IMR-90 (cell line): ENCODE results near the gene STX19. TPM values are rescaled to one million over a fixed set of nuclear protein-coding genes. Genes with fewer than 3 reads are reported as not detected.

Experiments used
- ATAC-seq: fragments of 200-7000 bp; cut with Tn5 transposase; 2 replicates; pipeline ENCODE4 v1.9.1; 2020; ENCODE audit warnings: low read depth, mild to moderate bottlenecking, moderate library complexity
- BruUV-seq: library from RNA; stranded (reverse); fragments of 400-500 nt; replicated peaks from 2 replicates; lab custom pipeline; 2021; lab: Mats Ljungman, UMichigan
- CTCF ChIA-PET: fragments of 300-600 bp; formaldehyde crosslinking; extraction: SDS; loops from one replicate; lab custom pipeline; 2021; ENCODE audit warnings: antibody characterized with exemption; lab: Yijun Ruan, JAX
- POLR2A ChIA-PET: fragments of 300-600 bp; sonication (Branson Sonifier 250); formaldehyde crosslinking; loops from one replicate; lab custom pipeline; 2022; ENCODE audit warnings: antibody characterized with exemption; ENCODE audit not compliant: unreplicated experiment; lab: Charles Lee
- DNase-seq: peaks from one replicate; pipeline ENCODE4 v3.0.0; 2013
- H2AFZ ChIP-seq: replicated peaks from 2 replicates; pipeline ENCODE3; 2013; ENCODE audit warnings: low read length, mild to moderate bottlenecking; ENCODE audit not compliant: poor library complexity
- H2AK5ac ChIP-seq: 2 replicates; pipeline ENCODE4 v1.6.1; 2013; ENCODE audit warnings: low read depth, low read length, inconsistent platforms
- H2AK9ac ChIP-seq: replicated peaks from 2 replicates; pipeline ENCODE3; 2013; ENCODE audit warnings: mild to moderate bottlenecking, low read depth, low read length, moderate library complexity; ENCODE audit not compliant: poor library complexity
- H2BK120ac ChIP-seq: 2 replicates; pipeline ENCODE4 v1.6.1; 2013; ENCODE audit warnings: low read depth, low read length, inconsistent platforms
- H2BK15ac ChIP-seq: 3 replicates; pipeline ENCODE4 v1.6.1; 2013; ENCODE audit warnings: low read depth, low read length, inconsistent platforms
- H2BK20ac ChIP-seq: 2 replicates; pipeline ENCODE4 v1.6.1; 2013; ENCODE audit warnings: low read depth, mild to moderate bottlenecking, inconsistent platforms, low read length, moderate library complexity
- H2BK5ac ChIP-seq: 2 replicates; pipeline ENCODE4 v1.6.1; 2013; ENCODE audit warnings: mild to moderate bottlenecking, low read depth, low read length, inconsistent platforms; ENCODE audit not compliant: poor library complexity, severe bottlenecking
- H3K14ac ChIP-seq: replicated peaks from 2 replicates; pipeline ENCODE4 v1.6.1; 2013; ENCODE audit warnings: low read depth, low read length, inconsistent platforms
- H3K18ac ChIP-seq: 2 replicates; pipeline ENCODE4 v1.6.1; 2013; ENCODE audit warnings: low read depth, low read length, control low read depth
- H3K23ac ChIP-seq: 2 replicates; pipeline ENCODE4 v1.6.1; 2013; ENCODE audit warnings: low read depth, low read length, inconsistent platforms
- H3K27ac ChIP-seq: 2 replicates; pipeline ENCODE4 v1.5.1; 2013; ENCODE audit warnings: mild to moderate bottlenecking, control low read depth, low read length; ENCODE audit not compliant: insufficient read depth
- H3K27me3 ChIP-seq: 2 replicates; pipeline ENCODE4 v1.6.1; 2013; ENCODE audit warnings: low read length; ENCODE audit not compliant: control insufficient read depth, insufficient read depth
- H3K36me3 ChIP-seq: 2 replicates; pipeline ENCODE4 v1.6.1; 2013; ENCODE audit warnings: low read length, mixed read lengths; ENCODE audit not compliant: control insufficient read depth, insufficient read depth
- H3K4ac ChIP-seq: 2 replicates; pipeline ENCODE4 v1.6.1; 2013; ENCODE audit warnings: low read depth, low read length, inconsistent platforms
- H3K4me1 ChIP-seq: 2 replicates; pipeline ENCODE4 v1.6.1; 2013; ENCODE audit warnings: low read length, mixed read lengths; ENCODE audit not compliant: control insufficient read depth, insufficient read depth
- H3K4me2 ChIP-seq: 2 replicates; pipeline ENCODE4 v1.6.1; 2013; ENCODE audit warnings: low read depth, mild to moderate bottlenecking, control low read depth, low read length, moderate library complexity
- H3K4me3 ChIP-seq: 2 replicates; pipeline ENCODE4 v1.5.1; 2013; ENCODE audit warnings: low read depth, mild to moderate bottlenecking, control low read depth, low read length, moderate library complexity; ENCODE audit not compliant: insufficient read depth
- H3K56ac ChIP-seq: 2 replicates; pipeline ENCODE4 v1.6.1; 2013; ENCODE audit warnings: low read length, inconsistent platforms; ENCODE audit not compliant: insufficient read depth; ENCODE audit errors: extremely low read depth
- H3K79me1 ChIP-seq, 2 experiments: 2 replicates each; pipeline ENCODE4 v1.6.1; 2013; ENCODE audit warnings: low read length in 2 of 2, inconsistent platforms in 1 of 2, low read depth in 1 of 2
- H3K9ac ChIP-seq: 2 replicates; pipeline ENCODE4 v1.6.1; 2013; ENCODE audit warnings: low read depth, low read length, control low read depth
- H3K9me1 ChIP-seq: 2 replicates; pipeline ENCODE4 v1.6.1; 2013; ENCODE audit warnings: low read length, inconsistent platforms; ENCODE audit not compliant: insufficient read depth
- H3K9me3 ChIP-seq: 2 replicates; pipeline ENCODE4 v1.6.1; 2013; ENCODE audit warnings: low read length; ENCODE audit not compliant: control insufficient read depth, insufficient read depth
- H4K20me1 ChIP-seq: 2 replicates; pipeline ENCODE4 v1.6.1; 2013; ENCODE audit warnings: low read length, inconsistent platforms; ENCODE audit not compliant: insufficient read depth
- H4K5ac ChIP-seq: 2 replicates; pipeline ENCODE4 v1.6.1; 2013; ENCODE audit warnings: mild to moderate bottlenecking, low read depth, low read length, control low read depth
- H4K8ac ChIP-seq, 2 experiments: 2 replicates each; pipeline ENCODE4 v1.6.1; 2013; ENCODE audit warnings: low read depth in 2 of 2, low read length in 2 of 2, control low read depth in 1 of 2, inconsistent platforms in 1 of 2
- H4K91ac ChIP-seq: 2 replicates; pipeline ENCODE4 v1.6.1; 2013; ENCODE audit warnings: low read depth, low read length, inconsistent platforms; ENCODE audit not compliant: insufficient read depth
- BHLHE40 ChIP-seq: fragments of 150-350 bp; IDR thresholded peaks from 2 replicates; pipeline ENCODE4 v1.6.1; 2016; ENCODE audit warnings: mild to moderate bottlenecking, low read depth, low read length
- MAFK ChIP-seq: IDR thresholded peaks from 2 replicates; pipeline ENCODE4 v1.6.1; 2012; ENCODE audit warnings: low read depth, low read length, improper control_type of control experiment
- MAZ ChIP-seq: IDR thresholded peaks from 2 replicates; pipeline ENCODE4 v1.6.1; 2012; ENCODE audit warnings: low read depth, mild to moderate bottlenecking, low read length, improper control_type of control experiment, moderate library complexity, borderline replicate concordance
- POLR2A ChIP-seq: IDR thresholded peaks from 2 replicates; pipeline ENCODE4 v1.6.1; 2012; ENCODE audit warnings: mild to moderate bottlenecking, low read depth, low read length
- RCOR1 ChIP-seq: IDR thresholded peaks from 2 replicates; pipeline ENCODE4 v1.6.1; 2012; ENCODE audit warnings: mild to moderate bottlenecking, low read length, improper control_type of control experiment; ENCODE audit not compliant: insufficient replicate concordance
- SMC3 ChIP-seq: fragments of 150-350 bp; IDR thresholded peaks from 2 replicates; pipeline ENCODE4 v1.6.1; 2016; ENCODE audit warnings: low read depth, mild to moderate bottlenecking, antibody characterized with exemption, low read length, moderate library complexity
- WGBS, 2 experiments: methylation state at CpG; one replicate each; pipeline versions ENCODE4 v1.1.5 to v1.1.7; 2013; ENCODE audit warnings: missing lambda C conversion rate in 2 of 2; ENCODE audit not compliant: insufficient read length in 1 of 2; ENCODE audit errors: extremely low coverage in 2 of 2; 5-methylcytosine and 5-hydroxymethylcytosine counted together
- dilution Hi-C: fragments of 300-500 bp; cut with HindIII; formaldehyde crosslinking; loops from one replicate; pipeline ENCODE4 v1.14.3; 2018; ENCODE audit warnings: low sequenced_read_pairs; ENCODE audit not compliant: unreplicated experiment
- in situ Hi-C: fragments of 300-500 bp; cut with MboI; formaldehyde crosslinking; loops from 3 replicates; pipeline ENCODE4 v1.14.3; 2019; ENCODE audit warnings: low sequenced_read_pairs, inconsistent platforms, mixed read lengths
- intact Hi-C: fragments of 100-400 bp; cut with micrococcal nuclease; formaldehyde crosslinking; loops from 2 replicates; pipeline ENCODE4 v1.10.0; 2022
- polyA plus RNA-seq, 3 experiments: library from polyadenylated mRNA; depleted of rRNA; stranded (reverse); fragments of >200 nt; gene quantifications; 2 replicates each; pipeline ENCODE4 v1.2.3, GENCODE V29; 2012; ENCODE audit warnings: low replicate concordance in 1 of 3
- total RNA-seq: library from RNA; depleted of rRNA; stranded (reverse); fragments of >200 nt; gene quantifications from 2 replicates; pipeline ENCODE4 v1.2.3, GENCODE V29; 2012

The STX19 gene
- total and polyA plus RNA-seq, 2 of the 4 experiments (the other 2 are of a cell fraction): not detected

GRCh38 chr3:94026623-94027022, 1.8 kb downstream of the STX19 start:
- no peak for ATAC-seq
- POLR2A ChIA-PET: no interaction called here

More at GRCh38 chr3:94026623-94027022, 1.8 kb downstream of the STX19 start:
- Histone ChIP-seq H3K18ac (no peak overlapping the region), H4K91ac (no peak overlapping the region), H3K56ac (no peak overlapping the region), H2AK9ac (no peak overlapping the region), H2BK5ac (no peak overlapping the region), H2BK120ac (no peak overlapping the region), H3K23ac (no peak overlapping the region), H2BK20ac (no peak overlapping the region), H4K5ac (no peak overlapping the region), H4K20me1 (no peaks in the 10 kb centered on the region), H2BK15ac (no peak overlapping the region), H3K4me3 (no peak overlapping the region), H3K9me1 (no peaks in the 10 kb centered on the region), H3K36me3 (no peaks in the 10 kb centered on the region), H2AK5ac (no peak overlapping the region), H3K27me3 (no peaks in the 10 kb centered on the region), H2AFZ (no peak overlapping the region), H4K8ac (no peak overlapping the region), H3K4me2 (no peak overlapping the region), H3K9me3 (no peaks in the 10 kb centered on the region), H3K4me1 (no peaks in the 10 kb centered on the region), H3K9ac (no peak overlapping the region), H3K14ac (no peak overlapping the region), H3K4ac (no peak overlapping the region), H3K79me1 (no peaks in the 10 kb centered on the region), H3K27ac (no peak overlapping the region)
- TF ChIP-seq MAZ (no peak), BHLHE40 (no peak), SMC3 (no peak), MAFK (no peak), POLR2A (no peak), RCOR1 (no peak)
- in situ Hi-C loops: no loop called here
- dilution Hi-C loops: no loop called here
- no TSS peak for BruUV-seq
- CTCF ChIA-PET: interaction anchor here (0.6 kb wide), 1 partner anchor 34 kb away, joined by 4 read pairs; no protein-coding TSS in a partner anchor
- DNase-seq: no peak
- intact Hi-C loops: no loop called here
- no CpG with 5 or more reads among the region's 2 CpGs for WGBS, 2 experiments
